Occipital lobe (tissue), 1 donor: ENCODE measurements around the gene SMARCAD1. TPM values are rescaled to one million over a fixed set of nuclear protein-coding genes. Genes with fewer than 3 reads are reported as not detected.

Experiments
- total RNA-seq: library from RNA; depleted of rRNA; stranded (reverse); fragments of >200 nt; gene quantifications from one replicate; pipeline ENCODE4 v1.2.3, GENCODE V29; 2014

The SMARCAD1 gene
- total RNA-seq, 1 donor from 2014 or later = 113 TPM

Other genes starting within 250 kb of the SMARCAD1 start
- 1.4 TPM for gene HPGDS, start 135.0 kb downstream of the SMARCAD1 start, total RNA-seq
- 27.1 TPM for gene PDLIM5, start 244.1 kb downstream of the SMARCAD1 start, total RNA-seq